ENCODE measurements around the gene CITED4.

CITED4 gene

DNA sequence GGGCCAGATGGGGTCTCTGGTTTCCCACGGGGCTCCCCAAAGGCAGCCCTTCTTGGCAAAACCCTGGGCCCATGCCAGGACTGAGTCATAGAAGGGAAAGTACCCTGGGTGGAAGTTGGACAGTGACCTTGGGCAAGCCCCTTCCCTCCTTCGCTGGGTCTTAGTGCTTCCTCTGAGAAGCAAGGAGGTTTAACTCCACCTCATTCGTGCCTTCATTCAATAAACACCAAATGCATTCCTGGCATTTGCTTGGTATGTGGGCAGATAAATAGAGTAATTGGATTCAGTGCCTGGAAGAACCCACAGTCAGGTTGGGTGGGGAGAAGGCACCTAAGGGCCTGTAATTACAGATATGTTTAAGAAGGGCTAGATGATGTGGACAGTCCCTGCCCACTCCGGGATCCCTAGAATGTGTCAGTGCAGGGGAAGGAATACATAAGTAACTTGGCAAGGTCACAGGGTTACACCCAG is 36.3 kb upstream of the CITED4 start:
- Histone ChIP-seq H2AFZ (ENCODE audit: low read length) (no peak overlapping the region), H4K20me1 (ENCODE audit: insufficient read depth, low read length) (no peaks in the 10 kb centered on the region), H3K27me3 (ENCODE audit: insufficient read depth, low read length) (no peaks in the 10 kb centered on the region), H3K9me3 (ENCODE audit: low read length) (0 out of 2 replicates have a peak, but pooled peaks cover 9% of the 10 kb centered on the region), H3K4me3 (ENCODE audit: low read depth, low read length, poor library complexity, severe bottlenecking) (no peak overlapping the region), H3K27ac (ENCODE audit: low read depth, low read length, poor library complexity, severe bottlenecking) (no peak overlapping the region), H3K4me2 (ENCODE audit: low read length) (no peak overlapping the region), H3K36me3 (ENCODE audit: insufficient read depth, low read length) (no peaks in the 10 kb centered on the region; the same call in 1 of the 2 replicates), H3F3A (ENCODE audit: insufficient read depth, low read length) (no peaks in the 10 kb centered on the region), H3K9me2 (ENCODE audit: low read depth, low read length) (no peaks in the 10 kb centered on the region), H3K4me1 (ENCODE audit: insufficient read depth, low read length, severe bottlenecking) (no peaks in the 10 kb centered on the region), H3K9ac (ENCODE audit: low read length) (no peak overlapping the region), H3K79me2 (ENCODE audit: insufficient read depth, low read length) (no peaks in the 10 kb centered on the region)
- TF ChIP-seq, protein P1, sequence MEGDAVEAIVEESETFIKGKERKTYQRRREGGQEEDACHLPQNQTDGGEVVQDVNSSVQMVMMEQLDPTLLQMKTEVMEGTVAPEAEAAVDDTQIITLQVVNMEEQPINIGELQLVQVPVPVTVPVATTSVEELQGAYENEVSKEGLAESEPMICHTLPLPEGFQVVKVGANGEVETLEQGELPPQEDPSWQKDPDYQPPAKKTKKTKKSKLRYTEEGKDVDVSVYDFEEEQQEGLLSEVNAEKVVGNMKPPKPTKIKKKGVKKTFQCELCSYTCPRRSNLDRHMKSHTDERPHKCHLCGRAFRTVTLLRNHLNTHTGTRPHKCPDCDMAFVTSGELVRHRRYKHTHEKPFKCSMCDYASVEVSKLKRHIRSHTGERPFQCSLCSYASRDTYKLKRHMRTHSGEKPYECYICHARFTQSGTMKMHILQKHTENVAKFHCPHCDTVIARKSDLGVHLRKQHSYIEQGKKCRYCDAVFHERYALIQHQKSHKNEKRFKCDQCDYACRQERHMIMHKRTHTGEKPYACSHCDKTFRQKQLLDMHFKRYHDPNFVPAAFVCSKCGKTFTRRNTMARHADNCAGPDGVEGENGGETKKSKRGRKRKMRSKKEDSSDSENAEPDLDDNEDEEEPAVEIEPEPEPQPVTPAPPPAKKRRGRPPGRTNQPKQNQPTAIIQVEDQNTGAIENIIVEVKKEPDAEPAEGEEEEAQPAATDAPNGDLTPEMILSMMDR (IDR thresholded peaks at IDR 0.05; ENCODE audit: low read length) = no peak
- TF ChIP-seq EZH2 (IDR thresholded peaks at IDR 0.05; ENCODE audit: borderline replicate concordance, low read length) = no peak

DNA sequence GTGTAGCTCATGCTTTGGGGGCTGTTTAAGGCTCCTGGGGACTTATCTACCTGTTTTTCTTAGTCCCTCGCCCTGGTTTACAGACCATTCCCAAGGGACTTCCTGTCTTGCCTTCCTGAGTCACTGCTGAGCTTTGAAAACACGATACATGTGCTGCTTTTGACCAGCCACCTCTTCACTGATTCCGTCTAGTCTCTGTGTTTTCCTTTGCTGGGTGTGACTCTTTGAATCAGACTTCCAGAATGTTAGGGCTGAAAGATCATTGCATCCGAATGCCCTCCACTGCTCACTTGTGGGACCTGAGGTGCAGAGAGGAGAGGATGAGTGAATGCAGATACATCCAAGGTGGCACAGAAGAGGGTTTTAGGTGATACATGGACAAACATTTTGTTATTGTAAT is 35.4 kb upstream of the CITED4 start:
- H3K27ac ChIP-seq (ENCODE audit: low read depth, low read length, poor library complexity, severe bottlenecking) = no peak overlapping the region
- H3F3A ChIP-seq (ENCODE audit: insufficient read depth, low read length) = no peaks in the 10 kb centered on the region
- H2AFZ ChIP-seq (ENCODE audit: low read length) = no peak overlapping the region
- no peaks in the 10 kb centered on the region for H3K4me1 ChIP-seq (ENCODE audit: insufficient read depth, low read length, severe bottlenecking)
- H3K4me2 ChIP-seq (ENCODE audit: low read length) = no peak overlapping the region
- H3K4me3 ChIP-seq (ENCODE audit: low read depth, low read length, poor library complexity, severe bottlenecking) = no peak overlapping the region
- TF ChIP-seq, protein P1 (IDR thresholded peaks at IDR 0.05; ENCODE audit: low read length) = no peak
- TF ChIP-seq EZH2 (IDR thresholded peaks at IDR 0.05; ENCODE audit: borderline replicate concordance, low read length) = no peak
- H4K20me1 ChIP-seq (ENCODE audit: insufficient read depth, low read length) = no peaks in the 10 kb centered on the region
- no peaks in the 10 kb centered on the region for H3K27me3 ChIP-seq (ENCODE audit: insufficient read depth, low read length)
- no peaks in the 10 kb centered on the region for H3K9me2 ChIP-seq (ENCODE audit: low read depth, low read length)
- H3K36me3 ChIP-seq (ENCODE audit: insufficient read depth, low read length) = no peaks in the 10 kb centered on the region; the same call in 1 of the 2 replicates
- no peak overlapping the region for H3K9ac ChIP-seq (ENCODE audit: low read length)
- peaks cover 11% of the 10 kb centered on the region; the same call in 1 of the 2 replicates for H3K9me3 ChIP-seq (ENCODE audit: low read length)
- no peaks in the 10 kb centered on the region for H3K79me2 ChIP-seq (ENCODE audit: insufficient read depth, low read length)

DNA sequence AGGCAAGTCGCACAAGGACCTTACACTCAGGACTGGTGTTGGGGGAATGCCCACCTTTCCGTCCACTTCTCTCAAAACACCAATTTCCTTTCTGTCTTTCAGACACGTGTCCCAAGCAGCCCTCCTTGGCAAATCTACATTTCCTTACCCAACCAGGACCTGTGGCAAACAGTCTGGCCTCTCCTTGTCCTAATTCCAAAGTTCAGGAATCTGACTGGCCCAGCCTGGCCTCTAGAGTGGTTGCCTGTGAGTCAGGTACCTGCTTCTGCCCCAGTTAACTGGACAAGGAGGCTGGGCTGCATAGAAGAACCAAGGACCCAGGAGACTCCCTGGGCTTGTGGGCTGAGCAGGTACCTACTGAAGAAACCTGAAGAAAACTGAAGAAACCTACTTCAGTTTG is 34.3 kb upstream of the CITED4 start:
- H3K36me3 ChIP-seq (ENCODE audit: insufficient read depth, low read length) = no peaks in the 10 kb centered on the region; the same call in 1 of the 2 replicates
- no peak overlapping the region for H3K4me3 ChIP-seq (ENCODE audit: low read depth, low read length, poor library complexity, severe bottlenecking)
- no peaks in the 10 kb centered on the region for H3F3A ChIP-seq (ENCODE audit: insufficient read depth, low read length)
- H3K9ac ChIP-seq (ENCODE audit: low read length) = no peak overlapping the region
- H3K9me2 ChIP-seq (ENCODE audit: low read depth, low read length) = no peaks in the 10 kb centered on the region
- H2AFZ ChIP-seq (ENCODE audit: low read length) = no peak overlapping the region
- H3K9me3 ChIP-seq (ENCODE audit: low read length) = peaks cover 11% of the 10 kb centered on the region; the same call in 1 of the 2 replicates
- TF ChIP-seq EZH2 (IDR thresholded peaks at IDR 0.05; ENCODE audit: borderline replicate concordance, low read length) = no peak
- TF ChIP-seq, protein P1 (IDR thresholded peaks at IDR 0.05; ENCODE audit: low read length) = no peak
- H3K79me2 ChIP-seq (ENCODE audit: insufficient read depth, low read length) = no peaks in the 10 kb centered on the region
- H3K27me3 ChIP-seq (ENCODE audit: insufficient read depth, low read length) = no peaks in the 10 kb centered on the region
- no peaks in the 10 kb centered on the region for H3K4me1 ChIP-seq (ENCODE audit: insufficient read depth, low read length, severe bottlenecking)
- no peak overlapping the region for H3K4me2 ChIP-seq (ENCODE audit: low read length)
- H4K20me1 ChIP-seq (ENCODE audit: insufficient read depth, low read length) = no peaks in the 10 kb centered on the region
- no peak overlapping the region for H3K27ac ChIP-seq (ENCODE audit: low read depth, low read length, poor library complexity, severe bottlenecking)
